Breast epithelium (tissue), 3 donors: Measurements from ENCODE around the gene ZNF786.

Experiments
- CTCF ChIP-seq, 3 donors: fragments of 450-650 bp; IDR thresholded peaks; one replicate each; pipeline ENCODE4 v1.5.1; 2016 to 2017; ENCODE audit warnings: antibody characterized with exemption in 3 of 3, mild to moderate bottlenecking in 3 of 3, moderate library complexity in 3 of 3
- POLR2A ChIP-seq: fragments of 450-650 bp; IDR thresholded peaks from one replicate; pipeline ENCODE4 v1.6.1; 2016; ENCODE audit warnings: antibody characterized with exemption, mild to moderate bottlenecking, moderate library complexity

GRCh38 chr7:149093228-149093627 lies 2.7 kb upstream of the ZNF786 start:
- TF ChIP-seq CTCF (IDR thresholded peaks at IDR 0.05) (no peak), POLR2A (no peak)
